OCI-LY7 (cell line): ENCODE results near the gene ERC1.

Source experiments
- CTCF ChIP-seq: fragments of 200-600 bp; sonication (generic); conservative IDR thresholded peaks from 2 replicates; pipeline ENCODE4 v1.5.1; 2014; ENCODE audit warnings: mild to moderate bottlenecking, antibody characterized with exemption, low read length, moderate library complexity, mixed read lengths
- EZH2phosphoT487 ChIP-seq: fragments of 200-600 bp; sonication (generic); IDR thresholded peaks from 2 replicates; pipeline ENCODE4 v1.6.1; 2018; ENCODE audit warnings: low read depth, borderline replicate concordance, mild to moderate bottlenecking, mixed run types, antibody characterized with exemption, low read length, moderate library complexity, mixed read lengths

GRCh38 chr12:1173781-1174617, 183.0 kb downstream of the ERC1 start:
- no peak for TF ChIP-seq CTCF
- TF ChIP-seq EZH2phosphoT487: no peak
